Measurements from ENCODE around the gene ITGB6.
A peak's percentile ranks its signal among the peaks of the same experiment; 100 is the strongest.

ITGB6 gene

GRCh38 chr2:160222546-160223283 lies 22.6 kb upstream of the ITGB6 start:
- DNase-seq (ENCODE audit: low read depth in 2 of 3, low spot score in 1 of 3): no peak

GRCh38 chr2:160221391-160222276 lies 21.6 kb upstream of the ITGB6 start:
- DNase-seq (ENCODE audit: low read depth in 2 of 3, low spot score in 1 of 3): no peak

- peak in 2 of 3 donors; percentile 32 to 49 for DNase-seq (ENCODE audit: low read depth in 2 of 3, low spot score in 1 of 3)
Observed at GRCh38 chr2:160220545-160221009, 20.5 kb upstream of the ITGB6 start.

- DNase-seq (ENCODE audit: low read depth in 2 of 3, low spot score in 1 of 3): no peak
Observed at GRCh38 chr2:160220026-160220425, 20.0 kb upstream of the ITGB6 start.

- DNase-seq (ENCODE audit: low read depth in 2 of 3, low spot score in 1 of 3): no peak
Observed at GRCh38 chr2:160214461-160215445, 14.7 kb upstream of the ITGB6 start.

GRCh38 chr2:160213511-160213910 lies 13.4 kb upstream of the ITGB6 start:
- no peak for DNase-seq (ENCODE audit: low read depth in 2 of 3, low spot score in 1 of 3)

GRCh38 chr2:160210599-160211138 lies 10.6 kb upstream of the ITGB6 start:
- DNase-seq (ENCODE audit: low read depth in 2 of 3, low spot score in 1 of 3): peak; percentile 62 to 77 (median 69)

GRCh38 chr2:160209516-160209856 lies 9.4 kb upstream of the ITGB6 start:
- no peak for DNase-seq (ENCODE audit: low read depth in 2 of 3, low spot score in 1 of 3)

- no peak for DNase-seq (ENCODE audit: low read depth in 2 of 3, low spot score in 1 of 3)
Observed at GRCh38 chr2:160208655-160209515, 8.8 kb upstream of the ITGB6 start.

- DNase-seq (ENCODE audit: low read depth in 2 of 3, low spot score in 1 of 3): no peak
Observed at GRCh38 chr2:160207804-160208654, 8.0 kb upstream of the ITGB6 start.

GRCh38 chr2:160207271-160207670 lies 7.2 kb upstream of the ITGB6 start:
- no peak for DNase-seq (ENCODE audit: low read depth in 2 of 3, low spot score in 1 of 3)

- no peak for DNase-seq (ENCODE audit: low read depth in 2 of 3, low spot score in 1 of 3)
Observed at GRCh38 chr2:160206436-160206835, 6.4 kb upstream of the ITGB6 start.

- no peak for DNase-seq (ENCODE audit: low read depth in 2 of 3, low spot score in 1 of 3)
Observed at GRCh38 chr2:160205505-160205904, 5.4 kb upstream of the ITGB6 start.

- DNase-seq (ENCODE audit: low read depth in 2 of 3, low spot score in 1 of 3): no peak
Observed at GRCh38 chr2:160203422-160203821, 3.4 kb upstream of the ITGB6 start.

GRCh38 chr2:160203007-160203406 lies 2.9 kb upstream of the ITGB6 start:
- no peak for DNase-seq (ENCODE audit: low read depth in 2 of 3, low spot score in 1 of 3)

GRCh38 chr2:160201849-160202539 lies 1.9 kb upstream of the ITGB6 start:
- no peak for DNase-seq (ENCODE audit: low read depth in 2 of 3, low spot score in 1 of 3)

GRCh38 chr2:160200921-160201320 lies 849 bp upstream of the ITGB6 start:
- no peak for DNase-seq (ENCODE audit: low read depth in 2 of 3, low spot score in 1 of 3)

GRCh38 chr2:160199053-160199452 lies 1.0 kb downstream of the ITGB6 start:
- DNase-seq (ENCODE audit: low read depth in 2 of 3, low spot score in 1 of 3): no peak

Data from stimulated activated CD4-positive, alpha-beta T cell treated with anti-CD3 and anti-CD28 coated beads, Interleukin-12 subunit alpha, Interleukin-12 subunit beta, amount 100 ng/mL, for 48 hours (primary cell).